HG03558 (cell line): ENCODE measurements around the gene RBM48.
"Not testable (repeated sequence)": the region's sequence is repeated elsewhere in the genome, so short reads cannot be mapped to it uniquely, and the experiment has no call there.

ENCODE experiments used
- ATAC-seq: cut with Tn5 transposase; IDR thresholded peaks from one replicate; pipeline ENCODE4 v1.9.1; 2021; ENCODE audit warnings: moderate number of reproducible peaks; ENCODE audit not compliant: unreplicated experiment; ENCODE audit errors: extremely low read depth

The RBM48 gene

GRCh38 chr7:92534572-92534971, 6.0 kb downstream of the RBM48 start:
- ATAC-seq: no peak

DNA sequence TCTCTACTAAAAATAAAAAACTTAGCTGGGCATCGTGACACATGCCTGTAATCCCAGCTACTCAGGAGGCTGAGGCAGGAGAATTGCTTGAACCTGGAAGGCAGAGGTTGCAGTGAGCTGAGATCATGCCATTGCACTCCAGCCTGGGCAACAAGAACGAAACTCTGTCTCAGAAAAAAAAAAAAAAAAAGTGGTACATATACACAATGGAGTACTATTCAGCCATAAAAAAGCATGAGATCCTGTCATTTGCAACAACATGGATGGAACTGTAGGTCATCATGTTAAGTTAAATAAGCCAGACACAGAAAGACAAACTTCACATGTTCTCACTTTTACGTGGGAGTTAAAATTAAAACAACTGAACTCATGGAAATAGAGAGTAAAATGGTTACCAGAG, 14.9 kb downstream of the RBM48 start:
- not testable (repeated sequence) for ATAC-seq

DNA sequence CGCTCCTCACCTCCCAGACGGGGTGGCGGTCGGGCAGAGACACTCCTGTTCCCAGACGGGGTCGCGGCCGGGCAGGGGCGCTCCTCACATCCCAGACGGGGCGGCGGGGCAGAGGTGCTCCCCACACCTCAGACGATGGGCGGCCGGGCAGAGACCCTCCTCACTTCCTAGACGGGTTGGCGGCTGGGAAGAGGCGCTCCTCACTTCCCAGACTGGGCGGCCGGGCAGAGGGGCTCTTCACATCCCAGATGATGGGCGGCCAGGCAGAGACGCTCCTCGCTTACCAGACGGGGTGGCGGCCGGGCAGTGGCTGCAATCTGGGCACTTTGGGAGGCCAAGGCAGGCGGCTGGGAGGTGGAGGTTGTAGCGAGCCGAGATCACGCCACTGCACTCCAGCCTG, 16.5 kb downstream of the RBM48 start:
- ATAC-seq: not testable (repeated sequence)

- ATAC-seq: no peak
Observed at GRCh38 chr7:92546856-92547497, 18.4 kb downstream of the RBM48 start.

- no peak for ATAC-seq
Observed at GRCh38 chr7:92547579-92547978, 19.0 kb downstream of the RBM48 start.

- ATAC-seq: no peak
Observed at GRCh38 chr7:92550194-92550593, 21.6 kb downstream of the RBM48 start.

- ATAC-seq: no peak
Observed at GRCh38 chr7:92557249-92557648, 28.7 kb downstream of the RBM48 start.

DNA sequence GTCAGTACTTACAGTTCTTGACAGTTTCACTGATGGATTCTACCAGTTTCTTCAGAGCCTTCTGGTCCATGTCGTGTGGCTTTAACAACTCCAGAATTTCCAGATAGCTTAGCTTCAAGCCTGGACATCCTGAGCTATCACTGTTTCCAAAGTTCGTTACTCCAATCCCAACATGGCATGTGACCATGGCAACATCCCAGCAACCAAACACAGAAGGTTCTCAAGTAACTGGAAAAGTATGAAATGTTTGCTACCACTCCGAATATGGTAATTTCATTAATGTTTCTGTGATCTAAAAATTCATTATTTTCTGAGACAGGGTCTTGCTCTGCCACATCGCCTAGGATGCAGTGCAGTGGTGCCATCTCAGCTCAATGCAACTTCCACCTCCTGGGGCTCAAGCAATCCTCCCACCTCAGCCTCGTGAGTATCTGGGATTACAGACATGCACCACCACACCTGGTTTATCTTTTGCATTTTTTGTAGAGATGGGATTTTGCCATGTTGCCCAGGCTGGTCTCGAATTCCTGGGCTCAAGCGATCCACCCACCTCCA, 29.3 kb downstream of the RBM48 start:
- ATAC-seq: no peak

GRCh38 chr7:92560602-92561001, 32.0 kb downstream of the RBM48 start:
- ATAC-seq: no peak

GRCh38 chr7:92563345-92563744, 34.8 kb downstream of the RBM48 start:
- no peak for ATAC-seq

DNA sequence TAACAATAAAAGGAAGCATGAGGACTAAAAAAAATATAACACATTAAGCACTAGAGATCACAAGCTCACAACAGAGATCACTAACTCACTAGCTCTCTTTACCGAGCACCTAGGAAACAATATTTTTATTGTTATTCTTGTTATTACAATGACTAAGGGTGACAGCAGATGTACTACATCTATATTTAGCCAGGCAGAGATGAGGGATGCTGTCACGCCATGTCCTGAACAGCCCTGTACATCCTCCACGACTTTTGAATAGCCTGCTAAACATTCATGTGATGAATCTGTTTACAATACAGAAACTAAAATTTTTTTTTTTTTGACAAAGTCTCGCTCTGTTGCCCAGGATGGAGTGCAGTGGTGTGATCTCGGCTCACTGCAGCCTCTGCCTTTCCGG, 38.9 kb downstream of the RBM48 start:
- ATAC-seq: no peak

- no peak for ATAC-seq
Observed at GRCh38 chr7:92569137-92569536, 40.5 kb downstream of the RBM48 start.

DNA sequence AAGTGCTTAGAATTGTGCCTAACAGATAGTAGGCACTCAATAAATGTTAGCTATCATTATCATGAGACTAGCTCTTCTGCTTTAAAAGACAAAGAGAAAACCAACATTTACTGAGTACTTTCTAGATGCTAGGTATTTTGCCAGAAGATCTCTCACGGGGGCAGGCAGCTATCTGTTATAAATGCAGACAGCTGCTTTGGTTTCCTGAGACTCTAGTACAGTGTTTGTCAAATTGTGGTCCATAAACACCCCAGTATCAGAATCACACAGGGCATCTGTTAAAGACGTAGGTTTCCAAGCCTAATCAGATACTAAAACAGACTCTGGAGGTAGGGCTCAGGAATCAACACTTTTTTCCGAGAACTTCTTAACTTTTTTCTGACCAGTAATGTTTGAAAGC, 47.7 kb downstream of the RBM48 start:
- ATAC-seq: no peak

GRCh38 chr7:92582948-92583347, 54.4 kb downstream of the RBM48 start:
- no peak for ATAC-seq

DNA sequence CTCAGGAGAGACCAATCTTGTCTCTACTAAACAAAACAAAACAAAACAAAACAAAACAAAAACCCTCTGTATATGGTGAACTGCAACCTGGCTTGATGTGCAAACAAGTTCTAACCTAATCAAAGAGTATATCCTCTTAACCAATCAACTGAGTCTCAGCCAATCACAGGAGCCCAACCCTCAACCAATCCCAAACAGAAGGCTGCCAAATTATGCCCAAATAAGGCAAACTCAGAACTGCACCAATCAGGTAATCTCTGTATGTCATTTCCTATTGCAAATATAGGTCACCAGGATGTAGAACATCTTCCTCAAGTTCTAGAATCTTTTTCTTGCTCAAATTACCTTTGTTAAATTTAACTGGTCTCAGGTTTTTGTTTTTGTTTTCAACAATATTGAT, 56.4 kb downstream of the RBM48 start:
- ATAC-seq: no peak

GRCh38 chr7:92586403-92586802, 57.8 kb downstream of the RBM48 start:
- ATAC-seq: no peak

GRCh38 chr7:92586841-92587240, 58.2 kb downstream of the RBM48 start:
- ATAC-seq: no peak
